LNCAP (cell line): ENCODE results near the gene KCNE3.

Experiments used
- TF ChIP-seq, protein P1 (sequence below): fragments of 450-650 bp; IDR thresholded peaks from 2 replicates; pipeline ENCODE4 v1.5.1; 2017; ENCODE audit warnings: mild to moderate bottlenecking

KCNE3 gene

GRCh38 chr11:74478877-74479731 lies 11.8 kb upstream of the KCNE3 start:
- TF ChIP-seq, protein P1, sequence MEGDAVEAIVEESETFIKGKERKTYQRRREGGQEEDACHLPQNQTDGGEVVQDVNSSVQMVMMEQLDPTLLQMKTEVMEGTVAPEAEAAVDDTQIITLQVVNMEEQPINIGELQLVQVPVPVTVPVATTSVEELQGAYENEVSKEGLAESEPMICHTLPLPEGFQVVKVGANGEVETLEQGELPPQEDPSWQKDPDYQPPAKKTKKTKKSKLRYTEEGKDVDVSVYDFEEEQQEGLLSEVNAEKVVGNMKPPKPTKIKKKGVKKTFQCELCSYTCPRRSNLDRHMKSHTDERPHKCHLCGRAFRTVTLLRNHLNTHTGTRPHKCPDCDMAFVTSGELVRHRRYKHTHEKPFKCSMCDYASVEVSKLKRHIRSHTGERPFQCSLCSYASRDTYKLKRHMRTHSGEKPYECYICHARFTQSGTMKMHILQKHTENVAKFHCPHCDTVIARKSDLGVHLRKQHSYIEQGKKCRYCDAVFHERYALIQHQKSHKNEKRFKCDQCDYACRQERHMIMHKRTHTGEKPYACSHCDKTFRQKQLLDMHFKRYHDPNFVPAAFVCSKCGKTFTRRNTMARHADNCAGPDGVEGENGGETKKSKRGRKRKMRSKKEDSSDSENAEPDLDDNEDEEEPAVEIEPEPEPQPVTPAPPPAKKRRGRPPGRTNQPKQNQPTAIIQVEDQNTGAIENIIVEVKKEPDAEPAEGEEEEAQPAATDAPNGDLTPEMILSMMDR = no peak

GRCh38 chr11:74476536-74476935 lies 9.2 kb upstream of the KCNE3 start:
- TF ChIP-seq, protein P1 = no peak

DNA sequence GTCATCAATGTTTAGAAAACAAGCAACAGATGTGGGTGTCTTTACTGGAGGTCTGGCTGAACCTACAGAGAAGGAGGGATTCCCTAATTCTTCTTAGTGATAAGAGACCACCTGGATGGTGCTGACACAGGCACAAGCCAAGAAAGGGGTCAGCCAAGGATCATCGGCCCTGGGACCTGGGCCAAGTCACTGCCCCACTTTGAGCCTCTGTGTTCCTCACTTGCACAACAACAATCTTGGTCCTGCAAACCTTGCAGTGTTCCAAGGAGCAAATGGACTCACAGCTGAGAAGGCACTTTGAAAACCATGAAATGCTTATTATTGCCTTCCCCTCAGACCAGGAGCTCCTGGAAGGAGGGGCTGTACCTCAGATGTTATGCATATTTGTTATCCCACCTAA lies 7.0 kb upstream of the KCNE3 start:
- TF ChIP-seq, protein P1 = no peak

DNA sequence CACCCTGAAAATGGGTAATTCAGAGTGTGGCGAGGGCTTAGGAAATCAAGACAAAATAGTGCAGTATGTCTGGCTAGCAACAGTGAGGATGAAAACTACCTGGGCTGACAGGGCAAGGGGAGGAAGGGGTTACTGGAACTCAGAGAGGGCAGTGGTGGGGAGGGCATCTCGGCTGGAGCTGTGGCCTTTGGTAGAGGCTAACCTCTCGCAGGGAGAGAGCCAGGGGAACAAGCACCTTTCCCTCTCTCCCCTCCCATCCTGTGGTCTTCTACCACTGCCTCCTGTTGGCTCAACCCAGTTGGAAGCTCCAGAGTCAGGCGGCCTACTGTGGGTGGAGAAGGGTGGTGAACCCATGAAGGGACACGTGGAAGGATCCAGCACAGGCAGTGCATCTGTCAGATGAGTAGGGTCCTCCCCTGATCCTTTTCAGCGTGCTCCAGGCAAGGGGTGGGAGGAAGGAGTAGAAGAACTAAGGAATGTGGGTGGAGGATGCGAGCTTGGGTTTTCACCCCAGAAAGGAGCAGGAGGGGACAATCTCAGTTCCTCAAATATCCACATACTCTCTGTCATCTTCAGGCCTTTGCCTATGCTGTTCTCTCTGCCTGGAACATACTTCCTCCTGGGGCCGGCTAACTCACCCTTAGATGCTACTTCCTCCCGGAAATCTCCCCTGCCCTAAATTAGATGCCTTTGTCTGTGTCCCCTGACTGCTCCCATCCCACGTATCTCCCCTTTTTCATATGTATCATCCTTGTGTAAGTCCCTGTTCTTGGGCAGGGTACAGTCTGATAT lies 6.2 kb upstream of the KCNE3 start:
- TF ChIP-seq, protein P1 = no peak

GRCh38 chr11:74471668-74472429 lies 4.5 kb upstream of the KCNE3 start:
- TF ChIP-seq, protein P1 = no peak

GRCh38 chr11:74471037-74471436 lies 3.7 kb upstream of the KCNE3 start:
- TF ChIP-seq, protein P1 = no peak

DNA sequence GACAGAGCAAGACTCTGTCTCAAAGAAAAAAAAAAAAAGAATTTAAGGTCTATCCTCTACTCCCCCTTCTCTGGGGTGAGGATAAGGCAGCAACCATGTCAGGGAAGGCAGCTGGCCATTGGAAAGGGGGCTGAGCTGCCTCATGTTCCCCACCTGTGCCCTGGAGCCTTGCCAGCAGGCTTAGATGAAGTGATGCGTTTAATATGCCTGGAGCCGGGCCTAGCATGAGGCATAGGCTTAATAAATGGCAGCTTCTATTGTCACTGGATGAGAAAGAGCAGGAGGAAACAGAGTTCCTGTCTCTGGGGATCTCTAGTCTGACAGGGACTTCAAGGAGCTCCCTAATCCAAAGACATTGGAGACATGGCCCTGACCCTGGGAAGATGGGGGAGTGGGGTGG lies 3.2 kb upstream of the KCNE3 start:
- TF ChIP-seq, protein P1 = no peak
